ENCODE data around the gene COL18A1. TPM values are rescaled to one million over a fixed set of nuclear protein-coding genes. Genes with fewer than 3 reads are reported as not detected.

The COL18A1 gene
- total RNA-seq, 1 donor from 2014 or later = 52.6 TPM

DNA sequence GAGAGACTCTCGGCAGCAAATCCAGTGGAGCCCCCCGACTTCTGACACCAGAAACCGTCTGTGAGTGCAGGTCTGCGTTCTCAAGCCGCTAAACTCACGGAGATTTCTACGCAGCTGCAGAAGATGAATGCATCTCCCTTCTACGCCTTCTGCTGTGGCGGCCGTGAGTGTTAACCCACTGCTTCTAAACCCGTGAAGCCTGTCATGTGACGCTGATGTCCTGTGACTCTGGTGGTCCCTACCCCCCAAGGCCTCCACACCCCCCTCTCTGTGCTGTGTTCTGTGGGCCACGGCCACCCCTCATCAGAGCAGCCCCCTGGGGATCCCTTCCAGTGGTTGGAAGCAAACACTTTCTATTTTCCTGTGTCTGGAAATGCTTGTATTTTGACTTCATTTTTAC, 33.9 kb upstream of the COL18A1 start:
- Histone ChIP-seq H3K27me3 (no peaks in the 10 kb centered on the region), H4K20me1 (ENCODE audit: low read depth) (no peaks in the 10 kb centered on the region), H3K9me3 (ENCODE audit: low read depth) (no peaks in the 10 kb centered on the region), H3K4me1 (peaks cover 17% of the 10 kb centered on the region), H3K9ac (no peak overlapping the region), H3K4me2 (no peak overlapping the region), H2AFZ (replicated peaks) (no peak overlapping the region), H3K4me3 (no peak overlapping the region), H3K79me2 (ENCODE audit: low read depth) (no peaks in the 10 kb centered on the region), H3F3A (ENCODE audit: low read depth) (peaks cover 12% of the 10 kb centered on the region), H3K36me3 (no peaks in the 10 kb centered on the region), H3K27ac (no peak overlapping the region)
- Mint-ChIP-seq H3K27me3 (ENCODE audit: insufficient read depth, low read depth) (peaks cover 11% of the 10 kb centered on the region), H3K9me3 (peaks cover 21% of the 10 kb centered on the region), H3K4me3 (no peak overlapping the region), H3K36me3 (no peaks in the 10 kb centered on the region), H3K4me1 (peaks cover 35% of the 10 kb centered on the region), H3K27ac (peak overlapping the region; percentile 60)
- DNase-seq (ENCODE audit: low spot score) = no peak
- TF ChIP-seq EZH2 (IDR thresholded peaks at IDR 0.05) (no peak), EZH2phosphoT487 (IDR thresholded peaks at IDR 0.05) (no peak)
- TF ChIP-seq, protein P1, sequence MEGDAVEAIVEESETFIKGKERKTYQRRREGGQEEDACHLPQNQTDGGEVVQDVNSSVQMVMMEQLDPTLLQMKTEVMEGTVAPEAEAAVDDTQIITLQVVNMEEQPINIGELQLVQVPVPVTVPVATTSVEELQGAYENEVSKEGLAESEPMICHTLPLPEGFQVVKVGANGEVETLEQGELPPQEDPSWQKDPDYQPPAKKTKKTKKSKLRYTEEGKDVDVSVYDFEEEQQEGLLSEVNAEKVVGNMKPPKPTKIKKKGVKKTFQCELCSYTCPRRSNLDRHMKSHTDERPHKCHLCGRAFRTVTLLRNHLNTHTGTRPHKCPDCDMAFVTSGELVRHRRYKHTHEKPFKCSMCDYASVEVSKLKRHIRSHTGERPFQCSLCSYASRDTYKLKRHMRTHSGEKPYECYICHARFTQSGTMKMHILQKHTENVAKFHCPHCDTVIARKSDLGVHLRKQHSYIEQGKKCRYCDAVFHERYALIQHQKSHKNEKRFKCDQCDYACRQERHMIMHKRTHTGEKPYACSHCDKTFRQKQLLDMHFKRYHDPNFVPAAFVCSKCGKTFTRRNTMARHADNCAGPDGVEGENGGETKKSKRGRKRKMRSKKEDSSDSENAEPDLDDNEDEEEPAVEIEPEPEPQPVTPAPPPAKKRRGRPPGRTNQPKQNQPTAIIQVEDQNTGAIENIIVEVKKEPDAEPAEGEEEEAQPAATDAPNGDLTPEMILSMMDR (IDR thresholded peaks at IDR 0.05) = no peak

DNA sequence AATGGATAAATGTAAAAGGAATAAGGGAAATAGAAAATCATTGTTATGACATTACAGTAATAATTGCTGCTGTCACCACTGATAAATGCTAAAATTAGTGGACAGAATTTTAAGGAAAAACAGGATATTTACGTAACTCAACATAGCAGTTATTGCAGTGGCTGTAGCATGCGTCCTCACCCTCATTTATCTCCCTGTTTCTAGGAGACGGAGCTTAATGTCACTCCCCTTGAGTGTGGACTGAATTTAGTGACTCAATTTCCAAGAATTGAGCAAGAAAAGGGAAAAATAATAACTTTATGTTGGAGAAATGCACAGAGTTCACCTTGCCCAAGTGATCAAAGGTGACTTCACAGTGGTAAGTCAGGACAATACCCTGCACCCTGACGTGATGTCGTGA, 33.3 kb upstream of the COL18A1 start:
- H3K4me3 ChIP-seq = no peak overlapping the region
- H4K20me1 ChIP-seq (ENCODE audit: low read depth) = no peaks in the 10 kb centered on the region
- peaks cover 29% of the 10 kb centered on the region for H3K4me1 Mint-ChIP-seq
- peaks cover 22% of the 10 kb centered on the region for H3K9me3 Mint-ChIP-seq
- H3K79me2 ChIP-seq (ENCODE audit: low read depth) = no peaks in the 10 kb centered on the region
- H3K27ac Mint-ChIP-seq = no peak overlapping the region
- no peaks in the 10 kb centered on the region for H3K36me3 ChIP-seq
- TF ChIP-seq EZH2phosphoT487 (IDR thresholded peaks at IDR 0.05) (no peak), EZH2 (IDR thresholded peaks at IDR 0.05) (no peak)
- TF ChIP-seq, protein P1 (IDR thresholded peaks at IDR 0.05) = no peak
- H2AFZ ChIP-seq (replicated peaks) = no peak overlapping the region
- peaks cover 9% of the 10 kb centered on the region for H3K27me3 Mint-ChIP-seq (ENCODE audit: insufficient read depth, low read depth)
- H3K9ac ChIP-seq = no peak overlapping the region
- no peaks in the 10 kb centered on the region for H3K36me3 Mint-ChIP-seq
- no peak overlapping the region for H3K27ac ChIP-seq
- no peak for DNase-seq (ENCODE audit: low spot score)
- peaks cover 12% of the 10 kb centered on the region for H3F3A ChIP-seq (ENCODE audit: low read depth)
- no peak overlapping the region for H3K4me3 Mint-ChIP-seq
- H3K4me1 ChIP-seq = peaks cover 17% of the 10 kb centered on the region
- no peaks in the 10 kb centered on the region for H3K9me3 ChIP-seq (ENCODE audit: low read depth)
- no peak overlapping the region for H3K4me2 ChIP-seq
- no peaks in the 10 kb centered on the region for H3K27me3 ChIP-seq

DNA sequence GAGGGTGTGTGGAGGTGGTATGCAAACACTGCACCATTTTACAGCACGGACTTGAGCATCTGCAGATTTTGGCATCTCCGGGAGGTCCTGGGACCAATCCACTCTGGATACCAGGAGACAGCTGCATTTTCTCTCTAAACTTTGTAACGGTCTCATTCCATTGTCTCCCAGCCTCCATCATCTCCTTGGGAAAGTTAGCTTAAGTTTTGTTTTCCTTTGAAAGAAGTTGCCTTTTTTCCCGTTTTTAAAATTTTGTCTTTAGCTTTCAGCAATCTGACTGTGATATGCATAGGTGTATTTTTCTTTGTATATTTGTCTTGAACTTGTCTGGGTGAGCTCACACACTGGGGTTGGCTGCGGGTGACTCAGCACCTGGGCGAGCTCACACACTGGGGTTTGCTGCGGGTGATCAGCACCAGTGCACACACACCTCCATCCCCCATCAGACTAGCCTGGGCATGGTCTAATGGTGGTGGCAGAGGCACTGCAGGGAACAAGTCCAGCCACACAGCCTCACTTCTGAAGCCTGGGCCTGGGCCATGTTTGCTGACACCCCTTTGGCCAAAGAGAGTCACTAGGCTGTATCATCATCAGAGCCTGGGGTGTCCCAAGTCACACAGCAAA, 32.1 kb upstream of the COL18A1 start:
- Histone ChIP-seq H3K27ac (no peak overlapping the region), H3K79me2 (ENCODE audit: low read depth) (no peaks in the 10 kb centered on the region)
- no peak overlapping the region for H3K27ac Mint-ChIP-seq

More for the DNA sequence above, 32.1 kb upstream of the COL18A1 start:
- DNase-seq (ENCODE audit: low spot score) = no peak
- Mint-ChIP-seq H3K4me1 (peaks cover 27% of the 10 kb centered on the region), H3K9me3 (peaks cover 30% of the 10 kb centered on the region), H3K36me3 (no peaks in the 10 kb centered on the region), H3K4me3 (no peak overlapping the region), H3K27me3 (ENCODE audit: insufficient read depth, low read depth) (peaks cover 15% of the 10 kb centered on the region)
- H3K27me3 ChIP-seq = no peaks in the 10 kb centered on the region
- H3K4me1 ChIP-seq = peaks cover 12% of the 10 kb centered on the region
- H3K36me3 ChIP-seq = no peaks in the 10 kb centered on the region
- no peak overlapping the region for H2AFZ ChIP-seq (replicated peaks)
- no peaks in the 10 kb centered on the region for H4K20me1 ChIP-seq (ENCODE audit: low read depth)
- TF ChIP-seq EZH2 (IDR thresholded peaks at IDR 0.05) (no peak), EZH2phosphoT487 (IDR thresholded peaks at IDR 0.05) (no peak)
- TF ChIP-seq, protein P1 (IDR thresholded peaks at IDR 0.05) = no peak
- H3F3A ChIP-seq (ENCODE audit: low read depth) = peaks cover 9% of the 10 kb centered on the region
- H3K9ac ChIP-seq = no peak overlapping the region
- H3K4me2 ChIP-seq = no peak overlapping the region
- no peak overlapping the region for H3K4me3 ChIP-seq
- peaks cover 6% of the 10 kb centered on the region for H3K9me3 ChIP-seq (ENCODE audit: low read depth)
